Measurements from ENCODE around the gene SLC39A2. TPM values are rescaled to one million over a fixed set of nuclear protein-coding genes. Genes with fewer than 3 reads are reported as not detected.
"Not testable (repeated sequence)": the region's sequence is repeated elsewhere in the genome, so short reads cannot be mapped to it uniquely, and the experiment has no call there.

Gene SLC39A2
- total and polyA plus RNA-seq, 2 experiments from 2014 or later = 4.2 to 6.2 TPM

GRCh38 chr14:20999591-20999990 is 498 bp downstream of the SLC39A2 start:
- 67% methylated on average over 4 of the region's 4 CpGs for WGBS (ENCODE audit: low lambda C conversion rate, missing lambda C conversion rate)
- Histone ChIP-seq H2AFZ (no peak overlapping the region), H3K36me3 (replicated peaks; ENCODE audit: insufficient read depth, low read depth) (peaks cover 14% of the 10 kb centered on the region), H3K4me2 (peak overlapping the region; percentile 48), H3K27me3 (no peaks in the 10 kb centered on the region), H3K4me3 (no peak overlapping the region), H3K27ac (peak overlapping the region; percentile 6), H4K20me1 (ENCODE audit: insufficient read depth, poor library complexity, severe bottlenecking) (no peaks in the 10 kb centered on the region), H3K9me3 (ENCODE audit: low read depth) (no peaks in the 10 kb centered on the region), H3K9me2 (replicated peaks; ENCODE audit: insufficient read depth) (no peaks in the 10 kb centered on the region), H3K79me2 (no peaks in the 10 kb centered on the region), H3K4me1 (ENCODE audit: insufficient read depth) (peaks cover 31% of the 10 kb centered on the region)
- TF ChIP-seq CTCF (IDR thresholded peaks at IDR 0.05; ENCODE audit: poor library complexity) (no peak), EZH2phosphoT487 (IDR thresholded peaks at IDR 0.05; ENCODE audit: low read depth, severe bottlenecking, unreplicated experiment) (no peak), EZH2 (IDR thresholded peaks at IDR 0.05; ENCODE audit: borderline replicate concordance) (no peak)
- DNase-seq (ENCODE audit: low spot score) = no peak

GRCh38 chr14:21001218-21001617 is 2.1 kb downstream of the SLC39A2 start:
- H3K9me2 ChIP-seq (replicated peaks; ENCODE audit: insufficient read depth) = no peaks in the 10 kb centered on the region

GRCh38 chr14:21003788-21004346 is 4.8 kb downstream of the SLC39A2 start:
- no peak for DNase-seq (ENCODE audit: low spot score)
- Histone ChIP-seq H3K4me2 (peak overlapping the region; percentile 54), H3K27ac (peak overlapping the region; percentile 69), H3K9me3 (ENCODE audit: low read depth) (no peaks in the 10 kb centered on the region), H3K79me2 (no peaks in the 10 kb centered on the region), H3K4me3 (no peak overlapping the region), H3K36me3 (replicated peaks; ENCODE audit: insufficient read depth, low read depth) (no peaks in the 10 kb centered on the region), H2AFZ (peak overlapping the region; percentile 77), H3K9me2 (replicated peaks; ENCODE audit: insufficient read depth) (no peaks in the 10 kb centered on the region), H3K27me3 (no peaks in the 10 kb centered on the region), H3K4me1 (ENCODE audit: insufficient read depth) (peaks cover 12% of the 10 kb centered on the region), H4K20me1 (ENCODE audit: insufficient read depth, poor library complexity, severe bottlenecking) (no peaks in the 10 kb centered on the region)
- WGBS (ENCODE audit: low lambda C conversion rate, missing lambda C conversion rate) = 59% methylated on average over 14 of the region's 14 CpGs
- no peak for TF ChIP-seq EZH2 (IDR thresholded peaks at IDR 0.05; ENCODE audit: borderline replicate concordance)
- no peak for TF ChIP-seq CTCF (IDR thresholded peaks at IDR 0.05; ENCODE audit: poor library complexity)
- no peak for TF ChIP-seq EZH2phosphoT487 (IDR thresholded peaks at IDR 0.05; ENCODE audit: low read depth, severe bottlenecking, unreplicated experiment)

More at GRCh38 chr14:21001218-21001617, 2.1 kb downstream of the SLC39A2 start:
- Histone ChIP-seq H3K36me3 (replicated peaks; ENCODE audit: insufficient read depth, low read depth) (peaks cover 4% of the 10 kb centered on the region), H3K4me2 (no peak overlapping the region), H3K27ac (no peak overlapping the region), H3K27me3 (no peaks in the 10 kb centered on the region), H2AFZ (no peak overlapping the region), H3K79me2 (no peaks in the 10 kb centered on the region), H3K9me3 (ENCODE audit: low read depth) (no peaks in the 10 kb centered on the region), H3K4me1 (ENCODE audit: insufficient read depth) (peaks cover 29% of the 10 kb centered on the region), H4K20me1 (ENCODE audit: insufficient read depth, poor library complexity, severe bottlenecking) (no peaks in the 10 kb centered on the region), H3K4me3 (no peak overlapping the region)
- no peak for TF ChIP-seq EZH2phosphoT487 (IDR thresholded peaks at IDR 0.05; ENCODE audit: low read depth, severe bottlenecking, unreplicated experiment)
- TF ChIP-seq EZH2 (IDR thresholded peaks at IDR 0.05; ENCODE audit: borderline replicate concordance) = no peak
- TF ChIP-seq CTCF (IDR thresholded peaks at IDR 0.05; ENCODE audit: poor library complexity) = no peak
- DNase-seq (ENCODE audit: low spot score) = no peak
- 77% methylated on average over 7 of the region's 7 CpGs for WGBS (ENCODE audit: low lambda C conversion rate, missing lambda C conversion rate)

- peak overlapping the region; percentile 10 for H3K4me2 ChIP-seq
- H3K9me3 ChIP-seq (ENCODE audit: low read depth); H3K9me2 ChIP-seq (replicated peaks; ENCODE audit: insufficient read depth); H3K27me3 ChIP-seq; H3K79me2 ChIP-seq; DNase-seq (ENCODE audit: low spot score); H3K36me3 ChIP-seq (replicated peaks; ENCODE audit: insufficient read depth, low read depth); H4K20me1 ChIP-seq (ENCODE audit: insufficient read depth, poor library complexity, severe bottlenecking); H3K4me3 ChIP-seq: not testable (repeated sequence)
- H3K27ac ChIP-seq = peak overlapping the region; percentile 32
- 11% methylated on average over 3 of the region's 3 CpGs for WGBS (ENCODE audit: low lambda C conversion rate, missing lambda C conversion rate)
- peak overlapping the region; percentile 3 for H2AFZ ChIP-seq
- H3K4me1 ChIP-seq (ENCODE audit: insufficient read depth) = peaks cover 16% of the 10 kb centered on the region
These were observed 10.6 kb downstream of the SLC39A2 start for GRCh38 chr14:21009721-21010120.
